ENCODE measurements around the gene VSIG1.

VSIG1 gene

DNA sequence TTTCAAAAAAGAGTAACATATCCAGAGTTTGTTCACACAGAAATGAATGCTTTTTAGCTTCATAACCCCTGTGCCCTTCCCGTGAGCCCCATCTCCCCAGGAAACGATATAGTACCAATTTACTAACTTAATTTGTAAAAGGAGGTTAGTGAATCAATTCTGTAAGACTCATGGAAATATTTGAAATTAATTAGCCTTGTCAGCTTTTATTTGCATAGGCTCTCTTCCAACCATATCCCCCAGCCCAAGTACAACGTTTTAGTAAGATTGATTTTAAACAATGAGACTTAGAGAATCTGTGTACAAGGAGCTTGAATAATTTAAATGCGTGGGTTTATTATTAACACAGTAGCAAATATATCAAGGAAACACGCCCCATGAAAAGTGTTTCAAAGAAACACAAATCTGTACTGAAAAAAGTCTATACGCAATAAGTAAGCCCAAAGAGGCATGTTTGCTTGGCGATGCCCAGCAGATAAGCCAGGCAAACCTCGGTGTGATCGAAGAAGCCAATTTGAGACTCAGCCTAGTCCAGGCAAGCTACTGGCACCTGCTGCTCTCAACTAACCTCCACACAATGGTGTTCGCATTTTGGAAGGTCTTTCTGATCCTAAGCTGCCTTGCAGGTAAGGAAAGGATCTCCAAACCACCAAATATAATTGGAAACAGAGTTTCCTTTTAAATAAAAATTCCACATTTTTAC lies at the start of gene VSIG1:
Gene VSIG1 (plus strand): TSS at position 512 of the 703 bp plus-strand sequence. CDS start 66 bp downstream, at position 578.
- DNase-seq (ENCODE audit: low read depth) = no peak

DNA sequence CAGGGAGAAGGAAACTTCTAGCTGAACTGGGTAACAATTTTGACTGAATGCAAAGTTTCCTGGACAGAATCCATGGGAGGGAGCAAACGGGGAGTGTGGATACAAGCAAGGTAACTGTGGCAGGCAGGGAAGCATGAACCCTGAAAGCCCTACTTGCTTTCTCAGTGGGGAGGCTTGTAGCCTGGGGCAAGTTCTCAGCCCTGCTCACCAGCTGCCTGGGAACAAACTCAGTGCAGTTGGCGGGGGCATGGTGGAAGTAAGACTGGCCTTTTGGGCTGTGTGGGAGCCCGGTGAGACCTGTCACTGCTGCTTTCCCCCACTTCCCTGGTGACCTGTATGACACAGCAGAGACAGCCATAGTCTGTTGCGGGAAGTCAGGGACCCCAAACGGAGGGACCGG lies 48.7 kb upstream of the VSIG1 start:
- DNase-seq (ENCODE audit: low read depth) = no peak

DNA sequence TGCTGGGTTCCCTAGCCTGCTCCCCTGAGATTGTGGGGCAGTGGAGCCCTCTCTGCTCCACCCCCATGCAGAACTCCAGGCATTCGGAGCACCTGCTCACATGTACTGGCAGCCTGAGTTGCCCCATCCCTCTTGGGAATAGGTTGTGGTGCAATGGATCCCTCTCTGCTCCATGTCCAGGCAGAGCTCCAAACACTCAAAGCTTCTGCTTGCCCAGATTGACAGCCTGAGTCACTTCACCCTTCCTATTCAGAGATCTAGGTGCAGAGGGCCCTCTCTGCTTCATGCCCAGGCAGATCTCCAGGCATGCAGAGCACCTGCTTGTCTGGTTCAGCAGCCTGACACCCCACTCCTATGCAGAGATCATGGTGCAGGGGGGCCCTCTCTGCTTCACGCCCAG lies 44.1 kb upstream of the VSIG1 start:
- no peak for DNase-seq (ENCODE audit: low read depth)

DNA sequence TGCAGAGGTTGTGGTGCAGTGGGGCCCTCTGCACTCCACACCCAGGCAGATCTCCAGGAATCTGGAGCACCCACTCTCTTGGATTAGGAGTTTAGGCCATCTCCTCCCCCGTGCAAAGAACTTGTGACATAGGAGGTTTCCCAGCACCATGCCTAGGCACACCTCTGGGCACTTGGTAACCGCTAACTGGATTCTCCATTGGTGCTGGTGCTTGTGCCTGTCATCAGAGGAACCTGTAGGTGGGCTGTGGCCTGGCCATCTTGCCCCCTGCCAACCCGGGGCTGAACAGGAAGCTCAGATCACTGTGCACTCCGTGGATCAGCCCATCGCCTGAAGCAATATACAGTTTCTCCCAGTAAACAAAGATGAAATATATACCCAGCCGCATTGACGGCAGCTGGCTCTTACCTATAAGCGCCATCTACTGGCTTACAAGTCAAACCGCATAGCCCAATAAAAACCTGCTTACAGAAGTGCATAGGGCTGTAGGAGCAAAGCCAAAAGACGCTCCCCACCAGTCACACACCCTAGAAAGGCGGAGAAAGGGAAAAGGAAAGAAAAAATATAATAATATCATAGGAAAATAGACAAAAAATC lies 43.5 kb upstream of the VSIG1 start:
- DNase-seq (ENCODE audit: low read depth) = no peak

DNA sequence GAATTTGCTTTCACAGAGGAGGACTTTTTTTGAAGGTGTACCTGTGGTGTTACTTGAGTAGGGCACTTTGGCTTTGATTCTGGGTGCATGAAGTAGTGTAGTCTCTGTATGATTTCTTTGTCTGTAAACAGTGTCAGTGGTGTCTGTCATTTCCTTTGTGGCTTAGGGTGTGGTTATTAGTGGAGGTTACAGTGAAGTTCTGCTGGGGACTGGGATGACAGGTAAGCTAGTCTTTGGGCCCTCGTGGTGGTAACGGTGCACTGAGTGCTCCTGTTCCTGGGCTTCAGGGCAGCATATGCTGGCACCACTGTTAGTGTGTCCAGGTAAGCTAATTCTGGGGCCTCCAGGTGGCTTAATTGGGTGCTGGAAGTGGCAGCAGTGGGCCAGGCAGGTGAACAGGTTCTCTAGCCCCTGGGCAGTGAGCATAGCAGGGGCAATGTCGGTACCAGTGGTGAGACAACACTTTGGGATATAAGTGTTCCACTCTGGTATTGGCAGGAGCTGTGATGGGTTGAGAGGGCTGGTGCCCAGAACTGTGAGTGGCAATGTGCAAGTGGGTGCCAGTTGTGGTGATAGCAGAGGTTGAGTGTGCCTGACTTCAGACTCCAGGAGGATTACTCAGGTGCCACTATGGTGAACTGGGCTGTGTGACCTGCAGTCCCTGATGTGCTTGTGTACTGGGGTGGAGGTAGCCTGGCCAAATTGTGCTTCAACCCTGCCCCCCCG lies 26.0 kb upstream of the VSIG1 start:
- DNase-seq (ENCODE audit: low read depth) = no peak

DNA sequence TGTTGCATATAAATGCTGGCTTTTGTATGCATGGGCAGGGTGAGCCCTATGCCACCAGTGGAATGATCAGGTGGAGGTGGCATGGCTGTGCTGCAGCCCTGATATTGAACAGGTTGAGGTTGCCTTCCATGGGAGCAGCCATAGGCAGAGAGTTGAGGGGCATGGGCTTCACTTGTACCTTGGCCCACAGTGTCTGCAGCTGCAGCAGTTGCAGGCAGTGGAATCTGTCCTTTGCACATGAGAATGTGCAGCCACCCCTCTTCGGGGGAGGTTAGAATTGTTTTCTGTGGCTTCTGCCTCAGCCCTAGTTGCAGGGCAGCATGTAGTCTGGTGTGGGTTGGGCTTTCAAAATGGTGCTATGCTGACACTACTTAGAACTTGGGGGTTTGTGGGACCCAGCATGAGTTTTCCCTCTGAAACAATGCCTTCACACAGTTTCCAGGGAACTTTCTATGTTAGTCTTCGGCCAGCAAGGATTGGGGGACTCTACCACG lies 25.4 kb upstream of the VSIG1 start:
- DNase-seq (ENCODE audit: low read depth) = no peak

DNA sequence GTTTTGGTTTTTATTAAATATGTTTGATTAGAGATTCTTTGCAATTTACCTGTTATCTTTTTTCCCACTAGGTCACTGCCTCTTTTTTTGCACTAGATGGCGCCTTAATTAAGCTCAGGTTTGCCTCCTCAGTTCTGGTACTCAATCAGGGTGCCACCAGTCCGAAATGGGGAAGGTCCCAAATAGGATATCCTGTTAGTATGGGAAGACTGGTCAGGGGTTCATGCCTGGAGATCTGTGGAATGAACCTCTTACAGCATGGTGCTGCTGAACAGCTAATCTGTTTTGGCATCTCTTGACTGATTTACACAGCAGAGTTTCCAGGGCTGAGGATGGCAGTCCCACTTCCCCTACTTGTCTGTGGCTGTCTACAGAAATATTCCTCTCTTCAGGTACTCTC lies 24.2 kb upstream of the VSIG1 start:
- no peak for DNase-seq (ENCODE audit: low read depth)

DNA sequence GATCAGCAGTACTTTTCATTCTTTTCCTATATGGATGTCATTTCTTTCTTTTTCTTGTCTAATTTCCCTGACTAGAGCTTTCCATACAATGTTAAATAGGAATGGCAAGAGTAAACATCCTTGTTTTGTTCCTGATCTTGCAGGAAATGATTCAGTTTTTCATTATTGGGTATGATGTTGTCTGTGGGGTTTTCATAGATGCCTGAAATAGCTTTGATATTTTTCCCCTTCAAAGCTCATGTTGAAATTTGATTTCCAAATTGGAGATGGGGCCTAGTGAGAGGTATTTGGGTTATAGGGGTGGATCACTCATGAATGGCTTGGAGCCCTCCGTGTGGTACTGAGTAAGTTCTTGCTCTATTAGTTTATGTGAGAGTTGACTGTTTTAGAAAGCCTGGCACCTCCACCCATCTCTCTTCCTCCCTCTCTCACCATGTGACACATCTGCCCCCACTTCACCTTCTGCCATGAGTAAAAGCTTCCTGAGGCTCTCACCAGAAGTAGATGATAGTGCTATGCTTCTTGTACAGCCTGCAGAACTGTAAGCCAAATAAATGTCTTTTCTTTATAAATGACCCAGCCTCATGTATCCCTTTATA lies 22.3 kb upstream of the VSIG1 start:
- no peak for DNase-seq (ENCODE audit: low read depth)

DNA sequence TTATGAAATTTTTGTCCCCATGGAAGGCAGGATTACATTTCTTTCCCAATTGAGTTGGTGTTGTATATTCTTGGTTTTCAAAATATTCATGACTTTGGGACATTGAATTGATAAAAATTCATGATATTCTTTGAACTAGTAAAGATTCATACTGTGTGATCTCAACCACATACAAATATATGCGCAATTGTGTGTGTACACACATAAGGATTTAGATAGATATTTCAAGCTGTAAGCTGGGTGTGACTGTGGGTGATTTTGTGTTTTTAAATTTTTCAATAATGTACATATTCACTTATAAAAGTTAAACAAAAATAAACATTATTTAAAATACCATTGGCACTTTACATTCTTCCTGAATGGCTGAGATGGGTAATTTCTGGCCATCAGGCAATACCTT lies 19.5 kb upstream of the VSIG1 start:
- no peak for DNase-seq (ENCODE audit: low read depth)

DNA sequence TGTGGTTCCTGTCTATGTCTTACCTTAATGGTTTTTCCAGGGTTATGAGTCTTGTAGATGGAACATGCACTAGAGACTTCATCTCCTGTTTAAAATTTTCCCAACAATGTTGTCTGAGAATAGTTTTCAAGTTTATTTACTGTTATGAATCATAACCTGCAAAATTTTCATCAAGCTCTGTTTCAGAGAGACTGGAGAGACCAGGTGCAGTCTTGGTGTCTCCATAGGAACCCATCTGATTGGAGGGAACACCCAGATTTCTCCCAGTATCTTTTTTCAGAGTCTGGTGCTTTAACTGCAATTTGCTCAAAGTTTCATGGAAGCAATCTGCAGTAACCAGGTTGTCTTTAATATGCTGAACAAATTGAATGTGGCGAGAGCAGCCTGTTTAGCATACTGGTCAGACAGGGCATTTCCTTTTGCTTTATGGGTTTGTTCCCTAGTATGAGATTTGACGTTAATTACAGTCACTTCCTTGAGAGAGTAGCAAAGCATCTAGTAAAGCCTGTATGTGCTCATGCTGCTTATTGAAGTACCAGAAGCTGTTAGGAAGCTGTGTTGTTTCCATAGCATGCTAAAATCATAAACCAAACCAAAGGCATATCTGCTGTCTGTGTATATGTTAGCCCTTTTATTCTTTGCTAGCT lies 18.8 kb upstream of the VSIG1 start:
- no peak for DNase-seq (ENCODE audit: low read depth)

DNA sequence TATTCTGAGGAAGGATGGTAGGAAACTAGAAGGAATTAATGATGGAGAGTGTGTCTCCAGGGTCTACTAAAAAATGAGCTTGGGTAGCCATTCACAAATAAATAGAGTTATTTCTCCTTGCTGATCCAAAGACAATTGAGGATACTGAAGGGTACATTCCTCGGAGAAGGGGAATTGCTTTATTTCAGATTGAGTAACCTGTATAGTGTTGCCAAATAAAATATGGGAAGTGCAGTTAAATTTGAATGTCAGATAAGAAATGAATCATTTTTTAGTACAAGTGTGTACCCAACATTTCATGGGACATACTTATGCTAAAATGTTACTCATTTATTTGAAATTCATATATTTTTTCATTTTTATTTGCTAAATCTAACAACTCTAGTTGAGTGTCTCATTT lies 16.0 kb upstream of the VSIG1 start:
- no peak for DNase-seq (ENCODE audit: low read depth)

DNA sequence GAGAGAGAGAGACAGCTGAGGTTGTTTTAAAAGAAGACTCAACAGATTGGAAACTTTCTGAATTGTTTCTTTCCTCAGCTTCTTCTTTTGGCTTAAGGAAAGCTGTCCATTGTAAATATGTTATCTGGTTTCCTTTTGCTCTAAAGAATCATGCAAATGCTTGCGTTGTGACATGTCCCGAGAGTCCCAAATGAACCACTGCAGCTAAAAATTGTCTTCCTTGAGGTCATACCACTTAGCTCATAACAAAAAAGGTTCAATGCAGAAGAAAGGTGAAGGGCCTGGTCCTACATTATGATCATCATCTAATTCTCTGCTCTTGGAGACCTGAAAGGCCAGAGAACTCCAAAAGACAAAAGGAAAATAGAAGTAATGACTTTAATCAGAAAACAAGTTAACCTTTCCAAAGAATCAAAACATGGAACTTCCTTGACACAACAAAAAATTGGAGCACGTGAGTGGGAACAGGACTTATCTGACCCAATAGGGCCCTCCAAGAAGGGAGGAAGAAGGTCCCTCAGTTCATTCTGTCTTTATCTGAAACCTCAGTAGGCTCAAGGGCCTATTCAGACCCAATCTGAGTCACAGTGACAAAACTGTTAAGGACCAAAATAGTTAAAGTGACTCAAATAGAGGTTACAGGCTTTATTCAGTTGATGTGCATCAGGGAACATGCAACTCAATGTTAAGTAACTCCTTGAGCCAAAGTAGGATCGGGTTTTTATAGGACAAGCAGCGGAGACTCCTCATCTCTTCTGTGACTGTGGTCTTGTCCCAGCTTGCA lies 14.7 kb upstream of the VSIG1 start:
- DNase-seq (ENCODE audit: low read depth) = no peak

DNA sequence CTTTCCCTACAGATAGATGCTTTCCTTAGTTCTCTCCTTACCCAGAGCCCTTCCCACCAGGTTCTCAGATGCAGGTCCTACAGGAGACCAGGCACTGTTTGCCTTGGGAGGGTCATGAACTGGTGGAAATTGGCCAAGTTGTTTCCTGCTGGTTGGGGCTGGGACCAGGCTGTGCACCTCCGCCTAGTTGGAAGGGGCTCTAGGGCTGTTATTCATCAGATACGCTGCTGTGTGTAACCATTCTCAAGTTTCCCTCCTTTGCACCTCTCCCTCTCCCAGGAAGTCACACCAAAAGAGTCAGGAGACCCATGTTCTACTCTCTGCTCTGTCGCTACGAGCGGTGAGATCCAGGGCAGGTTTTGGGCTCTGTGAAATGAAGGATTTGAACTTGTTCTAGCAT lies 11.9 kb upstream of the VSIG1 start:
- DNase-seq (ENCODE audit: low read depth) = no peak

DNA sequence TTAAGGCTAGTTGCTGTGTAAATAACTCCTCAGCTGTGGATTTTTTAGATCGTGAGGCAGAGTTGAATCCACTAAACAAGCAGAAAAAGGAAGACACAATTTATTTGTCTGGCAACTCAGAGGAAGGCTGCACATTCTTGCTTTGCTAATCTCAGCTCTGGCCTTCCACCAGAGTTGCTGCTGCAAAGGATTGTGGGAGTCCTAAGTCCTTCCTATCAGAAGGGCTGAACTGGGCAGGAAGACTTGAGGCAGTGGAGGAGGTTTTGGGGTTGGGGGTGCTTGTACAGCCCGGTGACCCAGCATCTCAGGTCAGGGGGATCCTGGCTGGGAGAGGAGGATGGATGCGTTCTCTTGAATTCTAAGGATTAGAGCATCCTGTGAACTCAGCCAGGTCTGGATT lies 11.0 kb upstream of the VSIG1 start:
- no peak for DNase-seq (ENCODE audit: low read depth)

DNA sequence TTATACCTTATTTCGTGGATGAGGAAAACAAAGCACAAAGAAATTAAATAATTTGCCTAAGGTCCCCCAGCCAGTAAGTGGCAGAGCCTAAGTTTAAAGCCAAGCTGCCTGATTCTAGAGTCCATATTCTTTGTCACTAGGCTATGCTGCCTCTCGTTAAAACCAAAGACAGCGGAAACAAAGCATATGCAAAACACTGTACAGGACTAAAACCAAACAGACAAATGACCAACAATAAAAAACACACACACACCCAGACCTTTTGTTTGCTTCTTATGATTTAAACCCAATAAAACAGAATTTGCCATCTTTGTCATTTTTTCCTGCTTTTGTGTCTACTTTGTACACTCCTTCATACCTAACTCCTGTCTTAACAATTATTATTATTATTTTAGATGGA lies 10.1 kb upstream of the VSIG1 start:
- no peak for DNase-seq (ENCODE audit: low read depth)

DNA sequence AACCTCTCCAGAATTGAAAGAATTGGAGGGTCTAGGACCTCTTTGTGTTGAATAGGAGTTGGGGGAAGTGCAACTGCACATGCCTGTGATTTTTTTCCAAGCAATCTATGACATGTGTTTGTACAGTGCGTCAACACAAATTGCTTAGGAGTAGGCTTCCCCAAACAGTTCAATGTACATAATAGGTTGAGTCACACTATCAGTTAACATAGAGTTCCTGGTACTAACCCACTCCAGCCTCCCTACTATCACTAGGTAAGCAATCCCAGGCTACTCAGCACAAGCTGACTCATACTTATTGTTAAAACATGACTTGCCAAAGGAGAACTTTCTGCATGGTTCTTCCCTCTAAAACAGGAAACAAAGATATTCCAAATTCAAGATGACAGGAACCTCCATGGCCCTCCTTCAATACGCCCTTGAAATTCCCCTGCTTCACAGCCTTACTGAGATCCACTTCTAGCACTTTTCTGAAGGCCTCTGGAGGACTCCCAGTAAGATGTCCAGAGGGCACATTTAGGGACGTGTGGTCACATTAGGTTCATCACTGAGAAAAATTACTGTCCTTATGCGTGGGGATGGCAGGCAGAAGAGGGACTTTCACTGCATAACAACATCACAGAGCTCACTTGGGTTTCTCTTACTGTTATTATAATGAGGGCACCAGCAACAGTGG lies 8.4 kb upstream of the VSIG1 start:
- DNase-seq (ENCODE audit: low read depth) = no peak

DNA sequence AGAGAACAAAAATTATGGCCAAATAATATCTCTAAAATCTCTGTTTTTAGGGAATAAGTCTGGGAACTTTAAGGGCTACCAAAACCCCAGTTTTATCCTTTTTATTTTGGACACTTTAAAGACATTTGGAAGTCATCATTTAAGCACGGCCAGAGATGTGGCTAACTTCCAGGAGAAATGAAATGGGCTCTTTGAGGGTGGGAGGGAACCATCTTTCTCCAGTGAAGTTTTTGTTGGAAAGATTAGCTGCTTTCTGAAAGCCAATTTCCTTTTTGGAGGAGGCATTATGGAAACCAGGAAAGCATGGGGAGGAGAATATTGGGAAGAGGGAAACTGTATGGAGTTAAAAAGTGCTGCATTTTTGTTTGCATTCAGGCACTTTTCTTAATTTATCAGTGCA lies 4.8 kb downstream of the VSIG1 start:
- DNase-seq (ENCODE audit: low read depth) = no peak

DNA sequence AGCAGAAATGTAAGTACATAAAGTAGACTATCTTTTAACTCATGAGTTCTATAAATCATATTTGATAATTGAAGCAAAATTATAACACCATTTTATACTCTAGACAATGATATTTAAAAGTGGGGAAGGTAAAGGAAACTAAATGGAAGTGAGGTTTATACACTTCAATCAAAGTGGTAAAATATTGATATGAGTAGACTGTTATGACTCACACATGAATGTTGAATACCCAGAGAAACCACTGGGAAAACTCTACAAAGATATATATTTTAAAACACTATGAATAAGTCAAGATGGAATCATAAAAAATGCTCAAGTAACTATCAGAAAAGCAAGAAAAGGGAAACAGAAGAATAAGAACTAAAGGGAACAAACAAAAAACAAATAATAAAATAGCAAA lies 8.4 kb downstream of the VSIG1 start:
- DNase-seq (ENCODE audit: low read depth) = no peak

DNA sequence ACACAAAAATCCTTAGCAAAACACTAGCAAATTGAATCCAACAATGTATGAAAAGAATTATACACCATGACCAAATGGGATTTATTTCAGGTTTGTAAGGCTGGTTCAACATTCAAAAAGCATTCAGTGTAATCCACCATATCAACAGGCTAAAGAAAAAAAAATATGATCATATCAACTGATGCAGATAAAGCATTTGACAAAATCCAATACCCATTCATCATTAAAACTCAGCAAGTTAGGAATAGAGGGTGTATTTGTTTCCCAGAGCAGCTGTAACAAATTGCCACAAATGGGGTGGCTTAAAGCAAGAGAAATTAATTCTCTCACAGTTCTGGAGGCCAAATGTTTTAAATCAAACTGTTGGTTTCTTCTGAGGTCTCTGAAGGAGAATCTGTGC lies 10.7 kb downstream of the VSIG1 start:
- DNase-seq (ENCODE audit: low read depth) = no peak

DNA sequence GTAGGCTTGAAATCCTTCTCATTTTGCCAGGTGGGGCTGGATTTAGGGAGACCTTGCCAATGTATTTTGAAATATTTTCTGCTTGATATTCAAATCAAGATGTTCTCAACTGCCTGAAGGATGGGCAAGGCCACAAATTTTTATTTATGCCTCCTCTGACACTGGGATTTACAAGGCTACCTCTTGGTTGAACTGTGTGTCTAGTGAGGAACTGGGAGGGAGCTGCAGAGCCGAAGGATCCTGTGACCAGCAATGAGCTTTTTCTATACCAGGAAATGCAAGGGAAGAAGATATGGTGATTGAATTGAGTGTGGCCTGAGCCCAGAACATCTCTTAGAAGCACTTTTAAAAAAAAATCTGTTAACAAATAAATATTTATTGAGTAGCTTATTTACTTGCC lies 14.9 kb downstream of the VSIG1 start:
- DNase-seq (ENCODE audit: low read depth) = no peak

DNA sequence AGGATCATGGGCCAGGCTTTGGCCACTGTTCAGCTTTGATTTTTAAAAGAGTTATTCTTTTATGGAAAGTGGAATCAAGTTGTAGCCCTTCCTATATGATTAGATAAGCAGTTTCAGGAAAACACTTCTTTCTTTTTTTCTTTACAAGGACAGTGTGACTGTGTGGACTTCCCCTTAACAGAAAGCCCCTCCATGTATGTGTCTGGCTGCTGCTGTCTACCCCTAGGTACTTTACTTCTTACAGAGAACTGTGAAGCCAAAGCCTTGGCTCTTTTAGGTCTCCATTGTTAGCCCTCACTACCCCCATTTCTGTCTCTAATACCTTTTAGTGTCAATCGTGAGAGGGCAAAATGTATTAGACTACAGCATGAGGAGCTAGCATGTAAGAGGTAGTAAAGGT lies 19.1 kb downstream of the VSIG1 start:
- DNase-seq (ENCODE audit: low read depth) = no peak

Data from CMK (cell line).